ENCODE measurements around the gene ABCA2.

The ABCA2 gene

DNA sequence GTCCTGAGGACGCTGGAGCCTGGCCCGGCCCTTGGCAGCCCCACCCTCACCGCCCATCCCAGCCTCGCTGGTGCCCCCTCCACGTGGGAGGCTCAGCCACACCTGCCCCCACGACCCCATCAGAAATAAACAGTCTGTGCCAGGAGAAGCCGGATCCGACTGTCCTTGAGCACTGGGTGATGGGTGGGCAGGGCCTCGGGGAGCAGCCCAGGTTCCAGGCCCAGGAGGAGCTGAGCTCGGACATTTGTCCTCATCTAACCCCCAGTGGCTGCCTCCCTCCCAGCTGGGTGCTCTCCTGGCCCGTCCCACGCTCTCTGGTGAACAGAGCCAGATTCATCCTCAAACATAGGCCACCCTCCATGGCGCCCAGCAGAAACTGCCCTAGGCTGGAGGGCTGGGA lies 55.3 kb downstream of the ABCA2 start:
- no peaks in the 10 kb centered on the region for H3K9me3 ChIP-seq (ENCODE audit: control insufficient read depth in 2 of 2, low read length in 2 of 2)
- peaks cover 0 to 9% of the 10 kb centered on the region in 2 donors for H3K4me1 ChIP-seq (ENCODE audit: control insufficient read depth in 2 of 2, insufficient read depth in 2 of 2, low read length in 2 of 2)
- H3K36me3 ChIP-seq (ENCODE audit: control insufficient read depth in 2 of 2, insufficient read depth in 2 of 2, low read length in 2 of 2), result no peaks in the 10 kb centered on the region
- H3K27me3 ChIP-seq (ENCODE audit: control insufficient read depth in 2 of 2, insufficient read depth in 2 of 2, low read length in 2 of 2), result no peaks in the 10 kb centered on the region
- H3K4me3 ChIP-seq (ENCODE audit: low read length in 2 of 2), result no peak overlapping the region
- H3K27ac ChIP-seq (ENCODE audit: low read depth in 2 of 2, low read length in 2 of 2), result no peak overlapping the region
- no peak overlapping the region for H3K9ac ChIP-seq (ENCODE audit: low read depth in 1 of 2, low read length in 2 of 2)

DNA sequence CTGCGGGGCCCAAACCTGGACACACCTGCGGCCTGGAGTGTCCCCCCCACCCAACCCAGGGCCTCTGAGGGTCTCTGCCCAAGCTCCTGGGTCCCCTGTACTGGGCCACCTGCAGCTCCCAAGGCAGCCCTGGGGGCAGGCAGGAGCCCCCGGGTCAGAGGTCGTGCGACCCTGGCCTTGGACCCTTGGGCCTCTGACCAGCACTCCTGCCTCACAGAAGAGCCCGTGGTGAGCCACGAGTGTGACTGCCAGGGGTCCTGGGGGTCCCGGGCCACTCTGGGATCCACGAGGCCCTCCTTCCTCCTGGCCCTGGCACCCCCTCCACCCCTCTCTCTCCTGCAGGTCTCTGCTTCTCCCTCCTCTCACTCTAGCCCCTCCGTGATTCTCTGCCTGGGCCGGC lies 55.7 kb downstream of the ABCA2 start:
- Histone ChIP-seq H3K4me3 (ENCODE audit: low read length in 2 of 2) (no peak overlapping the region), H3K9me3 (ENCODE audit: control insufficient read depth in 2 of 2, low read length in 2 of 2) (no peaks in the 10 kb centered on the region), H3K27ac (ENCODE audit: low read depth in 2 of 2, low read length in 2 of 2) (no peak overlapping the region), H3K36me3 (ENCODE audit: control insufficient read depth in 2 of 2, insufficient read depth in 2 of 2, low read length in 2 of 2) (no peaks in the 10 kb centered on the region), H3K4me1 (ENCODE audit: control insufficient read depth in 2 of 2, insufficient read depth in 2 of 2, low read length in 2 of 2) (peaks cover 0 to 9% of the 10 kb centered on the region in 2 donors), H3K27me3 (ENCODE audit: control insufficient read depth in 2 of 2, insufficient read depth in 2 of 2, low read length in 2 of 2) (no peaks in the 10 kb centered on the region), H3K9ac (ENCODE audit: low read depth in 1 of 2, low read length in 2 of 2) (no peak overlapping the region)

DNA sequence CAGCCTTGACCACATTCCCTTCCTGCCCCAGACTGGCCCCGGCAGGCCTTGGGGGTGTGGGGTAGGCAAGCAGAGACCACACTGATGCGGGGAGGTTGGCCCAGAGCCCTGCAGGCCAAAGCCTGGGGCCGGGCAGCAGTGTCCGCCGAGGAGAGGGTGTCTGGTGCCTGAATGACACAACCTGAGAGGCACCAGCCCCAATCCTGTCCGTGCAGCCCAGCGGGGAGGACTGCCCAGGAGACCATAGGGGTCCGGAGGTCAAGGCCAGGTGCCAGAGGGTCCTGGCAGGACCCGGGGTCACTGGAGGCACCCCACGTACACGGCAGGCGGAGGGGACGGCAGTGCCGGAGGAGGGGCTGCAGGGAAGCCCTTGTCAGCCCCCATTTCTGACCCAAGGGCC lies 56.3 kb downstream of the ABCA2 start:
- no peak overlapping the region for H3K4me3 ChIP-seq (ENCODE audit: low read length in 2 of 2)
- H3K9me3 ChIP-seq (ENCODE audit: control insufficient read depth in 2 of 2, low read length in 2 of 2), result no peaks in the 10 kb centered on the region
- H3K9ac ChIP-seq (ENCODE audit: low read depth in 1 of 2, low read length in 2 of 2), result no peak overlapping the region
- H3K27ac ChIP-seq (ENCODE audit: low read depth in 2 of 2, low read length in 2 of 2), result no peak overlapping the region
- H3K27me3 ChIP-seq (ENCODE audit: control insufficient read depth in 2 of 2, insufficient read depth in 2 of 2, low read length in 2 of 2), result no peaks in the 10 kb centered on the region
- no peaks in the 10 kb centered on the region for H3K36me3 ChIP-seq (ENCODE audit: control insufficient read depth in 2 of 2, insufficient read depth in 2 of 2, low read length in 2 of 2)
- peaks cover 0 to 9% of the 10 kb centered on the region in 2 donors for H3K4me1 ChIP-seq (ENCODE audit: control insufficient read depth in 2 of 2, insufficient read depth in 2 of 2, low read length in 2 of 2)

DNA sequence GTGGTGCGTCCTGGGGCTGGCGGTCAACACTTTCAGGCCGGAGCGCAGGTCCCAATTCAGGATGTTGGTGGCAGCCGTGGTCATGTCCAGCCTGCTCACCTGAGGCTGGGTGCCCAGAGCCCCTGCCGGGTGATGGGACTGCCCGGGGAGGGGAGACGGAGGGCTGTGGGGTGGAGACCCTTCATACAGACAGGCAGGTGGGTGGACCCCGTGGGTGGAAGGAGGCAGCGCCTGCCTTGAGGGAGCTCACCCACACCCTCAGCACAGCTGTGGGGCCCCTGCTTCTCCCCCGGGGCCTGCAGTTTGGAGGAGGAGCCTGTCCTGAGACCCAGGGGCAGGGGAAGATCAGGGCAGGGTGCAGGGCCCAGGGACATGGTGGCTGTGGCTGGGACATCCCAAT lies 57.7 kb downstream of the ABCA2 start:
- no peak overlapping the region for H3K27ac ChIP-seq (ENCODE audit: low read depth in 2 of 2, low read length in 2 of 2)
- no peaks in the 10 kb centered on the region for H3K36me3 ChIP-seq (ENCODE audit: control insufficient read depth in 2 of 2, insufficient read depth in 2 of 2, low read length in 2 of 2)
- H3K4me3 ChIP-seq (ENCODE audit: low read length in 2 of 2), result no peak overlapping the region
- no peak overlapping the region for H3K9ac ChIP-seq (ENCODE audit: low read depth in 1 of 2, low read length in 2 of 2)
- H3K4me1 ChIP-seq (ENCODE audit: control insufficient read depth in 2 of 2, insufficient read depth in 2 of 2, low read length in 2 of 2), result peaks cover 0 to 6% of the 10 kb centered on the region in 2 donors
- H3K27me3 ChIP-seq (ENCODE audit: control insufficient read depth in 2 of 2, insufficient read depth in 2 of 2, low read length in 2 of 2), result no peaks in the 10 kb centered on the region
- no peaks in the 10 kb centered on the region for H3K9me3 ChIP-seq (ENCODE audit: control insufficient read depth in 2 of 2, low read length in 2 of 2)

DNA sequence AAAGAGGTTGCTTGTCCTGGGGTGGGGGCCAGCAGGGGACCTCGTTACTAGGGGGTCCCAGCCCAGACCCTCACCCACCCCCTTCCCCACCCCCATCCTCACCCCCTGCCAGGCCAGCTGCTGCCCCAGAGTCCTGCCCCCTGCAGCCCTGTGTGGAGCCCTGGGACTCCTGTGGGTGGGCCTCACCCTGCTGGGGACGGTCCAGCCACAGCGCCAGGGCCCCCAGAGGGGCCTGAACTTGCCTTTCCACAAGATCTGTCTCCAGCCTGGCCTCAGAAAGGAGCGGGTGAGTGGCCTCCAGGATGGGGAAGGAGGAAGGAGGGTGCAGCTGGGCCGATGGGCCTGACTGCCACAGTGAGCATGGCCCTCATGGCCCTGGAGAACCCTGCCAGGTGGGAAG lies 58.3 kb downstream of the ABCA2 start:
- Histone ChIP-seq H3K36me3 (ENCODE audit: control insufficient read depth in 2 of 2, insufficient read depth in 2 of 2, low read length in 2 of 2) (no peaks in the 10 kb centered on the region), H3K9ac (ENCODE audit: low read depth in 1 of 2, low read length in 2 of 2) (no peak overlapping the region), H3K27ac (ENCODE audit: low read depth in 2 of 2, low read length in 2 of 2) (no peak overlapping the region), H3K4me3 (ENCODE audit: low read length in 2 of 2) (no peak overlapping the region), H3K9me3 (ENCODE audit: control insufficient read depth in 2 of 2, low read length in 2 of 2) (no peaks in the 10 kb centered on the region), H3K27me3 (ENCODE audit: control insufficient read depth in 2 of 2, insufficient read depth in 2 of 2, low read length in 2 of 2) (no peaks in the 10 kb centered on the region), H3K4me1 (ENCODE audit: control insufficient read depth in 2 of 2, insufficient read depth in 2 of 2, low read length in 2 of 2) (peaks cover under 1 to 1% of the 10 kb centered on the region in 2 donors)

DNA sequence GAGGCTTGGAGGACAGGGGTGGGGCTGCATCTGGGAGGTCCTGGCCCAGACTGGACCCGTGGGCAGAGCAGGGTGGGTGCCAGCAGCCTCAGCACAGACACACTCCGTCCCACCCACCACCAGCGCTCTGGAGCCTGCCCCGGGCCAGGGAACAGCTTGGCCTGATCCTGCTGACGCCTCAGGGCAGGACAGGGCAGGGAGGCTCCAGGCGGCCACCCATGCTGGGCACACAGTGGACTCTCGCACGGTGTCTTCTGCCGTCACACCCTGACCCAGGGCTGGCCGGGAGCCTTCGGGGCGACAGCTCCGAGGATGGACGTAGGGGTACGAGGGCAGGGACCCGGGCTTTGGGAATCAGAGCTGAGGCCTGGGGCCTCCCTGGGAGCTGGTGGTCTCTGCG lies 58.9 kb downstream of the ABCA2 start:
- Histone ChIP-seq H3K36me3 (ENCODE audit: control insufficient read depth in 2 of 2, insufficient read depth in 2 of 2, low read length in 2 of 2) (no peaks in the 10 kb centered on the region), H3K4me3 (ENCODE audit: low read length in 2 of 2) (no peak overlapping the region), H3K27me3 (ENCODE audit: control insufficient read depth in 2 of 2, insufficient read depth in 2 of 2, low read length in 2 of 2) (no peaks in the 10 kb centered on the region), H3K4me1 (ENCODE audit: control insufficient read depth in 2 of 2, insufficient read depth in 2 of 2, low read length in 2 of 2) (peaks cover 5 to 7% of the 10 kb centered on the region in 2 donors), H3K27ac (ENCODE audit: low read depth in 2 of 2, low read length in 2 of 2) (no peak overlapping the region), H3K9me3 (ENCODE audit: control insufficient read depth in 2 of 2, low read length in 2 of 2) (no peaks in the 10 kb centered on the region), H3K9ac (ENCODE audit: low read depth in 1 of 2, low read length in 2 of 2) (no peak overlapping the region)

DNA sequence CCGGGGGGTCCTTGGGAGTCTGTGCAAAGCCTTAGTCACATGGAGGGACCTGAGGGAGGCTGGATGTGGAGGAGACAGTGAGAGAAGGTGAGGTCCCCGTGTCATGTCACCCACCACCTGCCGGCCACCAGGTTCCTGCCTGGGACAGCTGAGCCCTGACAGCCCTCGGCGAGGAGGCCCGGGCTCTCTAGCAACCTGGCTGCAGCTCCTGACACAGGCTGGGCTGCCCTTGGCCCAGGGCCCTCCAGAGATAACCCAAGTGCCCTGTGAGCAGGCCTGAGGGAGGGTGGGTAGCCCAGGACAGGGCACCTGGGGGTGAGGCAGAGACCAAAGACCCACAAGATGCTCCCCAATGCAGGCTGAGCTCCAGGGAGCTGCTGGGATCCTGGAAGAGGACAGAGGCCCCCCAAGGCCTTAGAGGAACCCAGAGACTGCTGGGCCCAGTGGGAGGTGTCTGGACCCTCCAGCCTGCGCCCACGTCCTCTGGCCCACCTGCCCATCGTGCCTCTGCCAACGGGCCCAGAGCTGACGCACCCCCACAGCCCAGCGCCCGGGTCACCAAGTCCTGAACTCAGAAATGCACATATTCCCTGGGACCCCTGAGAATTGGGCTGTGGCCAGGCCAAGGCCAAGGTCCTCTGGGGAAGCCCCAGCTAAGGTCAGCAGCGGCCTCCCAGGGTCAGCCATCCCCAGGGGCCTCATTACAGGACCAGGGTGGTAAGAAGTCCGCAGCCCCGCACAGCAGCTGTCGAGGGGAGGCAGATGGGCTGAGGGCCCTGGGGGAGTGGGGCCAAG lies 59.5 kb downstream of the ABCA2 start:
- H3K9ac ChIP-seq (ENCODE audit: low read depth in 1 of 2, low read length in 2 of 2), result no peak overlapping the region
- H3K27ac ChIP-seq (ENCODE audit: low read depth in 2 of 2, low read length in 2 of 2), result no peak overlapping the region
- no peaks in the 10 kb centered on the region for H3K36me3 ChIP-seq (ENCODE audit: control insufficient read depth in 2 of 2, insufficient read depth in 2 of 2, low read length in 2 of 2)
- no peaks in the 10 kb centered on the region for H3K27me3 ChIP-seq (ENCODE audit: control insufficient read depth in 2 of 2, insufficient read depth in 2 of 2, low read length in 2 of 2)
- no peaks in the 10 kb centered on the region for H3K9me3 ChIP-seq (ENCODE audit: control insufficient read depth in 2 of 2, low read length in 2 of 2)
- H3K4me3 ChIP-seq (ENCODE audit: low read length in 2 of 2), result no peak overlapping the region
- peaks cover 8 to 10% of the 10 kb centered on the region in 2 donors for H3K4me1 ChIP-seq (ENCODE audit: control insufficient read depth in 2 of 2, insufficient read depth in 2 of 2, low read length in 2 of 2)

DNA sequence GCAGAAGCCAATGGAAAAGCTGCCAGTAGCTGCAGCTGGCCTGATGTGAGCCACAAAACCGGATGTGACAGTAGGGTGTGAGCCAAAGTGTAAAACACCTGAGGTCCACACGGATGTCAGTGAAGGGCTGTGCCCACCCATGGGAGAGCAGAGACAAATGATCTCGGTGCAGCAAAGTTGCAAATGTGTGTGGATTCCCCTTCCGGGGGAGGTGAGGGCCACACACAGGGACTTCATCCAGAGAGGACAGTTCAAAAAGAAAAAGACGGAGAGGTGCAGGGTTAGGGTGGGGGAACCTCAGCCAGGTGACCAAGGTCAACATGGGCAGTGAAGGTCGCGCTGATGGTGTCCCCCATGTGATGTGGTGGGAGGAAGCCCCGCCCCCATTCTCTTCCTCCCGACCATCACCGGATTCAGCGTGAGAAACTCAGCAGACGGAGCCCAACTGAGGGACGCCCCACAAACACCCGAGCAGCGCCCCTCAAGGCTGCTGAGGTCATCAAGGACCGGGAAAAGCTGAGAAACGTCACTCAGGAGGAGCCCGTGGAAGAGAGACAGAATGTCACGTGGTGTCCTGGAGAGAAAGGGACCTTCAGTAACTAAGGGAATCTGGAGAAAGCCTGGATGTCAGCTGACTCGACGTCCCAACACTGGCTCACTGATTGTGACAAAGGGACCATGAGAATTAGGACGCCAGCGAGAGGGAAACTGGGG lies 62.1 kb downstream of the ABCA2 start:
- Histone ChIP-seq H3K4me1 (ENCODE audit: control insufficient read depth in 2 of 2, insufficient read depth in 2 of 2, low read length in 2 of 2) (peaks cover 8 to 10% of the 10 kb centered on the region in 2 donors), H3K9me3 (ENCODE audit: control insufficient read depth in 2 of 2, low read length in 2 of 2) (no peaks in the 10 kb centered on the region), H3K27me3 (ENCODE audit: control insufficient read depth in 2 of 2, insufficient read depth in 2 of 2, low read length in 2 of 2) (no peaks in the 10 kb centered on the region), H3K27ac (ENCODE audit: low read depth in 2 of 2, low read length in 2 of 2) (no peak overlapping the region), H3K36me3 (ENCODE audit: control insufficient read depth in 2 of 2, insufficient read depth in 2 of 2, low read length in 2 of 2) (no peaks in the 10 kb centered on the region), H3K9ac (ENCODE audit: low read depth in 1 of 2, low read length in 2 of 2) (no peak overlapping the region), H3K4me3 (ENCODE audit: low read length in 2 of 2) (peak overlapping the region in 1 of 2 donors; percentile 13)

DNA sequence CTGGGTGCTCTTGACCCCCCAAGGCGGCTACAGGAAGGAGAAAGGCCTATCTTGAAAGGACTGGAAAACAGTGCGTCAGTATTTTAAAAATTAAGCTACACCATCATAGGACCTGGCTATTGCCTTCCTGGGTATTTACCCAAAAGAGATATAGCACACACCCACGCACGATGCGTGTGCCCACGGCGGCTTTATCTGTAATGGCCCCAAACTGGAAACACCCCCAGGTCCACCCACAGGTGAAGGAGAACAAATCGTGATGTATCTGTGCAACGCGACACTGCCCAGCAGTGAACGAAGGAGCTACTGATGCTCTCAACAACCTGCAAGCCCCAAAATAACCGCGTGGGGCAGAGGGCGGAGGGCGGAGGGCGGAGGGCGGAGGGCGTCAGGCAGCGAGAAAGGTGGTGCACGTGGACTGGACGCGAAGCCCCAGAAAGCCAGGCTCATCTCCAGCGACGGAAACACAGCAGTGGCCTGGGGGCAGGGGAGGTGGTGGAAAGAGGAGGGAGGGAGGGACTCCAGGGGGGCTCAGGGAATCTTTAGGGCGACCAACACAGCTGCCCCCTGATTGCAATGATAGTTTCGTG lies 63.1 kb downstream of the ABCA2 start:
- H3K27ac ChIP-seq (ENCODE audit: low read depth in 2 of 2, low read length in 2 of 2), result peak overlapping the region; percentile 58 to 78
- H3K27me3 ChIP-seq (ENCODE audit: control insufficient read depth in 2 of 2, insufficient read depth in 2 of 2, low read length in 2 of 2), result no peaks in the 10 kb centered on the region
- no peaks in the 10 kb centered on the region for H3K36me3 ChIP-seq (ENCODE audit: control insufficient read depth in 2 of 2, insufficient read depth in 2 of 2, low read length in 2 of 2)
- H3K9ac ChIP-seq (ENCODE audit: low read depth in 1 of 2, low read length in 2 of 2), result peak overlapping the region; percentile 24 to 58
- peaks cover 8 to 10% of the 10 kb centered on the region in 2 donors for H3K4me1 ChIP-seq (ENCODE audit: control insufficient read depth in 2 of 2, insufficient read depth in 2 of 2, low read length in 2 of 2)
- no peaks in the 10 kb centered on the region for H3K9me3 ChIP-seq (ENCODE audit: control insufficient read depth in 2 of 2, low read length in 2 of 2)
- peak overlapping the region in 1 of 2 donors; percentile 30 for H3K4me3 ChIP-seq (ENCODE audit: low read length in 2 of 2)

DNA sequence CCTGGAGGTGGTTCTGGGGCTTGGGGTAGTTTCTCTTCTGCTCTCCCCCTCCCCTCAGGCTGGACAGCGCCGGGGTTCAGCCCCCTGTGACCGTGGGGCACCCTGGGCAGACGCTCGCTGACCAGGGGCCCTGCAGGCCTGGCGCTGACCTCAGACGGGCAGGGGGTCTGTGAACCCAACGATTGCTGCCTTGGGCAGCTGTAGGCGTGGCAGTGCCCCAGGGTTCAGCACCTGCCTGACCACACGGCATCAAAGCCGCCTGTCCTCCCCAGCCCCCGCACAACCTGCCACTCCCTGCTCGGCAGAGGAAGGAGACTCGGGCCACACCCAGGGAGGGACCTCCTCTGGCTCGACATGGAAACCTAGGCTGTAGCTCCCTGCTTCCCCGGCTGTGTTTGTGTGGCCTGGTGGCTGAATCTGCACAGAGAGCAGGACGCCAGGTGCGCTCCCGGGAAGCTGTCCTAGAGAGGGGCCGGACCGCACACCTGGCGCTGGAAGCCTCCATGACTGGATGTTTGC lies 63.8 kb downstream of the ABCA2 start:
- Histone ChIP-seq H3K9ac (ENCODE audit: low read depth in 1 of 2, low read length in 2 of 2) (peak overlapping the region; percentile 24 to 58), H3K36me3 (ENCODE audit: control insufficient read depth in 2 of 2, insufficient read depth in 2 of 2, low read length in 2 of 2) (no peaks in the 10 kb centered on the region), H3K4me3 (ENCODE audit: low read length in 2 of 2) (peak overlapping the region in 1 of 2 donors; percentile 30), H3K27me3 (ENCODE audit: control insufficient read depth in 2 of 2, insufficient read depth in 2 of 2, low read length in 2 of 2) (no peaks in the 10 kb centered on the region), H3K27ac (ENCODE audit: low read depth in 2 of 2, low read length in 2 of 2) (peak overlapping the region; percentile 58 to 78), H3K4me1 (ENCODE audit: control insufficient read depth in 2 of 2, insufficient read depth in 2 of 2, low read length in 2 of 2) (peaks cover 8 to 10% of the 10 kb centered on the region in 2 donors), H3K9me3 (ENCODE audit: control insufficient read depth in 2 of 2, low read length in 2 of 2) (no peaks in the 10 kb centered on the region)

All from mucosa of rectum (tissue), 2 donors.